Trophoblast cell (in vitro differentiated cells and primary cell): ENCODE measurements around the gene ADO.

Experiments used
- DNase-seq, 2 donors: peaks; one replicate each; pipeline ENCODE4 v3.0.0-alpha.2; 2016
- H2AFZ ChIP-seq: 2 replicates; pipeline ENCODE4 v1.6.1; 2013; ENCODE audit warnings: low read length, moderate library complexity, mild to moderate bottlenecking; ENCODE audit not compliant: insufficient read depth, poor library complexity
- H2AK5ac ChIP-seq: 2 replicates; pipeline ENCODE4 v1.6.1; 2013; ENCODE audit warnings: mild to moderate bottlenecking, low read length
- H2BK120ac ChIP-seq: 2 replicates; pipeline ENCODE4 v1.6.1; 2013; ENCODE audit warnings: low read length, mild to moderate bottlenecking, moderate library complexity; ENCODE audit not compliant: insufficient read depth, poor library complexity
- H2BK12ac ChIP-seq: 2 replicates; pipeline ENCODE4 v1.6.1; 2013; ENCODE audit warnings: mild to moderate bottlenecking, low read length, moderate library complexity
- H2BK5ac ChIP-seq: 2 replicates; pipeline ENCODE4 v1.6.1; 2013; ENCODE audit warnings: low read length, low read depth, moderate library complexity, mild to moderate bottlenecking; ENCODE audit not compliant: poor library complexity
- H3K14ac ChIP-seq: 2 replicates; pipeline ENCODE4 v1.6.1; 2013; ENCODE audit warnings: mild to moderate bottlenecking, low read length
- H3K18ac ChIP-seq: 2 replicates; pipeline ENCODE4 v1.6.1; 2013; ENCODE audit warnings: mild to moderate bottlenecking, low read length
- H3K23ac ChIP-seq: 2 replicates; pipeline ENCODE4 v1.6.1; 2013; ENCODE audit warnings: low read length
- H3K27ac ChIP-seq: 2 replicates; pipeline ENCODE4 v1.5.1; 2013; ENCODE audit warnings: low read depth, mild to moderate bottlenecking, inconsistent platforms, low read length, moderate library complexity
- H3K27me3 ChIP-seq: 2 replicates; pipeline ENCODE4 v1.6.1; 2013; ENCODE audit warnings: inconsistent platforms, mild to moderate bottlenecking, low read length, moderate library complexity; ENCODE audit not compliant: insufficient read depth
- H3K36me3 ChIP-seq, 2 experiments: 1 replicate in 1 of 2; 2 replicates in 1 of 2; pipeline ENCODE4 v1.6.1; 2013; ENCODE audit warnings: low read length in 2 of 2, mild to moderate bottlenecking in 2 of 2, moderate library complexity in 1 of 2; ENCODE audit not compliant: insufficient read depth in 2 of 2, control insufficient read depth in 1 of 2
- H3K4ac ChIP-seq: 2 replicates; pipeline ENCODE4 v1.6.1; 2013; ENCODE audit warnings: low read depth, mild to moderate bottlenecking, low read length, moderate library complexity
- H3K4me1 ChIP-seq, 2 experiments: 1 replicate in 1 of 2; 2 replicates in 1 of 2; pipeline ENCODE4 v1.6.1; 2013; ENCODE audit warnings: low read length in 2 of 2, mild to moderate bottlenecking in 2 of 2, moderate library complexity in 1 of 2; ENCODE audit not compliant: insufficient read depth in 2 of 2, control insufficient read depth in 1 of 2
- H3K4me2 ChIP-seq: 2 replicates; pipeline ENCODE4 v1.6.1; 2013; ENCODE audit warnings: inconsistent platforms, mild to moderate bottlenecking, low read length, moderate library complexity
- H3K4me3 ChIP-seq: 2 replicates; pipeline ENCODE4 v1.5.1; 2013; ENCODE audit warnings: mild to moderate bottlenecking, low read depth, low read length, inconsistent platforms
- H3K79me1 ChIP-seq: one replicate; pipeline ENCODE4 v1.6.1; 2013; ENCODE audit warnings: low read length
- H3K79me2 ChIP-seq: 2 replicates; pipeline ENCODE4 v1.6.1; 2013; ENCODE audit warnings: low read length, mild to moderate bottlenecking; ENCODE audit not compliant: control insufficient read depth, insufficient read depth, poor library complexity
- H3K9ac ChIP-seq: 2 replicates; pipeline ENCODE4 v1.6.1; 2013; ENCODE audit warnings: mild to moderate bottlenecking, low read length
- H3K9me3 ChIP-seq: 2 replicates; pipeline ENCODE4 v1.6.1; 2013; ENCODE audit warnings: low read depth, mild to moderate bottlenecking, control low read depth, inconsistent platforms, low read length; ENCODE audit not compliant: insufficient read depth
- H4K12ac ChIP-seq: 2 replicates; pipeline ENCODE4 v1.6.1; 2013; ENCODE audit warnings: low read depth, mild to moderate bottlenecking, low read length, moderate library complexity
- H4K8ac ChIP-seq: 2 replicates; pipeline ENCODE4 v1.6.1; 2013; ENCODE audit warnings: low read depth, mild to moderate bottlenecking, low read length, moderate library complexity
- H4K91ac ChIP-seq: one replicate; pipeline ENCODE4 v1.6.1; 2013; ENCODE audit warnings: low read depth, mild to moderate bottlenecking, low read length, moderate library complexity
- WGBS: extraction: QIAGEN DNeasy Blood & Tissue Kit; methylation state at CpG from one replicate; pipeline ENCODE4 v1.1.7; 2013; ENCODE audit warnings: missing lambda C conversion rate; ENCODE audit not compliant: insufficient read length, insufficient coverage; ENCODE audit errors: extremely low coverage; 5-methylcytosine and 5-hydroxymethylcytosine counted together

The ADO gene

GRCh38 chr10:62813981-62814380, 9.5 kb downstream of the ADO start:
- H3K4me1 ChIP-seq, result peaks cover 21 to 25% of the 10 kb centered on the region in 2 experiments
- no peaks in the 10 kb centered on the region for H3K36me3 ChIP-seq
- H3K23ac ChIP-seq, result no peak overlapping the region
- H2AFZ ChIP-seq, result no peak overlapping the region
- H3K27me3 ChIP-seq, result peaks cover 42% of the 10 kb centered on the region
- no peak overlapping the region for H3K4ac ChIP-seq
- H4K12ac ChIP-seq, result no peak overlapping the region
- no peak overlapping the region for H3K4me2 ChIP-seq
- no peak overlapping the region for H4K91ac ChIP-seq
- H3K79me1 ChIP-seq, result peaks cover 1% of the 10 kb centered on the region
- DNase-seq, result no peak
- peaks cover 5% of the 10 kb centered on the region for H3K9me3 ChIP-seq
- H2BK5ac ChIP-seq, result no peak overlapping the region
- no peaks in the 10 kb centered on the region for H3K79me2 ChIP-seq
- H4K8ac ChIP-seq, result no peak overlapping the region
- no peak overlapping the region for H3K14ac ChIP-seq
- no peak overlapping the region for H3K9ac ChIP-seq
- no CpG with 5 or more reads among the region's 5 CpGs for WGBS
- H2AK5ac ChIP-seq, result no peak overlapping the region
- no peak overlapping the region for H3K27ac ChIP-seq
- no peak overlapping the region for H3K18ac ChIP-seq
- H3K4me3 ChIP-seq, result no peak overlapping the region
- H2BK12ac ChIP-seq, result no peak overlapping the region
- H2BK120ac ChIP-seq, result no peak overlapping the region

- Histone ChIP-seq H4K8ac (no peak overlapping the region), H2AFZ (peak overlapping the region; percentile 35), H3K4me3 (peak overlapping the region; percentile 32), H3K14ac (no peak overlapping the region), H4K12ac (no peak overlapping the region), H3K9ac (no peak overlapping the region), H2BK12ac (no peak overlapping the region), H2AK5ac (no peak overlapping the region), H3K4me2 (peak overlapping the region; percentile 98), H3K18ac (no peak overlapping the region), H3K79me2 (no peaks in the 10 kb centered on the region), H3K4me1 (peaks cover 21 to 25% of the 10 kb centered on the region in 2 experiments), H3K9me3 (peaks cover 7% of the 10 kb centered on the region), H4K91ac (no peak overlapping the region), H3K27ac (no peak overlapping the region), H2BK5ac (no peak overlapping the region), H2BK120ac (no peak overlapping the region), H3K36me3 (no peaks in the 10 kb centered on the region), H3K27me3 (peaks cover 49% of the 10 kb centered on the region), H3K79me1 (peaks cover 1% of the 10 kb centered on the region), H3K23ac (no peak overlapping the region), H3K4ac (no peak overlapping the region)
- DNase-seq, result no peak
- no CpG with 5 or more reads among the region's 54 CpGs for WGBS
These were observed 10.3 kb downstream of the ADO start for GRCh38 chr10:62814756-62815380.

GRCh38 chr10:62815381-62816075, 11.0 kb downstream of the ADO start:
- Histone ChIP-seq H3K27ac (no peak overlapping the region), H4K91ac (no peak overlapping the region), H3K14ac (no peak overlapping the region), H3K79me1 (peaks cover 1% of the 10 kb centered on the region), H3K9me3 (peaks cover 7% of the 10 kb centered on the region), H3K4me1 (peaks cover 21 to 25% of the 10 kb centered on the region in 2 experiments), H3K23ac (no peak overlapping the region), H2BK12ac (no peak overlapping the region), H3K4ac (no peak overlapping the region), H3K4me2 (peak overlapping the region; percentile 98), H2AFZ (peak overlapping the region; percentile 35), H3K79me2 (no peaks in the 10 kb centered on the region), H3K36me3 (no peaks in the 10 kb centered on the region), H4K12ac (peak overlapping the region; percentile 36), H4K8ac (no peak overlapping the region), H3K27me3 (peaks cover 49% of the 10 kb centered on the region), H3K18ac (no peak overlapping the region), H3K4me3 (no peak overlapping the region), H2BK5ac (no peak overlapping the region), H3K9ac (no peak overlapping the region), H2BK120ac (no peak overlapping the region), H2AK5ac (no peak overlapping the region)
- peak in 1 of 2 donors; percentile 8 for DNase-seq
- WGBS, result no CpG with 5 or more reads among the region's 60 CpGs

GRCh38 chr10:62816076-62816330, 11.5 kb downstream of the ADO start:
- H2BK5ac ChIP-seq, result no peak overlapping the region
- H3K79me2 ChIP-seq, result no peaks in the 10 kb centered on the region
- no peak for DNase-seq
- H3K4me2 ChIP-seq, result peak overlapping the region; percentile 98
- WGBS, result no CpG with 5 or more reads among the region's 2 CpGs
- H2BK120ac ChIP-seq, result no peak overlapping the region
- H3K4ac ChIP-seq, result no peak overlapping the region
- peaks cover 21 to 25% of the 10 kb centered on the region in 2 experiments for H3K4me1 ChIP-seq
- H2BK12ac ChIP-seq, result no peak overlapping the region
- no peak overlapping the region for H3K27ac ChIP-seq
- no peak overlapping the region for H4K8ac ChIP-seq
- no peak overlapping the region for H3K18ac ChIP-seq
- H3K9me3 ChIP-seq, result peaks cover 7% of the 10 kb centered on the region
- H4K91ac ChIP-seq, result no peak overlapping the region
- no peak overlapping the region for H2AFZ ChIP-seq
- H3K23ac ChIP-seq, result no peak overlapping the region
- H4K12ac ChIP-seq, result no peak overlapping the region
- H3K4me3 ChIP-seq, result no peak overlapping the region
- no peak overlapping the region for H3K14ac ChIP-seq
- no peaks in the 10 kb centered on the region for H3K36me3 ChIP-seq
- peaks cover 1% of the 10 kb centered on the region for H3K79me1 ChIP-seq
- H2AK5ac ChIP-seq, result no peak overlapping the region
- H3K9ac ChIP-seq, result no peak overlapping the region
- peaks cover 49% of the 10 kb centered on the region for H3K27me3 ChIP-seq
